Measurements from ENCODE around the gene STK32A.
"Not testable (repeated sequence)": the region's sequence is repeated elsewhere in the genome, so short reads cannot be mapped to it uniquely, and the experiment has no call there.

Gene STK32A

DNA sequence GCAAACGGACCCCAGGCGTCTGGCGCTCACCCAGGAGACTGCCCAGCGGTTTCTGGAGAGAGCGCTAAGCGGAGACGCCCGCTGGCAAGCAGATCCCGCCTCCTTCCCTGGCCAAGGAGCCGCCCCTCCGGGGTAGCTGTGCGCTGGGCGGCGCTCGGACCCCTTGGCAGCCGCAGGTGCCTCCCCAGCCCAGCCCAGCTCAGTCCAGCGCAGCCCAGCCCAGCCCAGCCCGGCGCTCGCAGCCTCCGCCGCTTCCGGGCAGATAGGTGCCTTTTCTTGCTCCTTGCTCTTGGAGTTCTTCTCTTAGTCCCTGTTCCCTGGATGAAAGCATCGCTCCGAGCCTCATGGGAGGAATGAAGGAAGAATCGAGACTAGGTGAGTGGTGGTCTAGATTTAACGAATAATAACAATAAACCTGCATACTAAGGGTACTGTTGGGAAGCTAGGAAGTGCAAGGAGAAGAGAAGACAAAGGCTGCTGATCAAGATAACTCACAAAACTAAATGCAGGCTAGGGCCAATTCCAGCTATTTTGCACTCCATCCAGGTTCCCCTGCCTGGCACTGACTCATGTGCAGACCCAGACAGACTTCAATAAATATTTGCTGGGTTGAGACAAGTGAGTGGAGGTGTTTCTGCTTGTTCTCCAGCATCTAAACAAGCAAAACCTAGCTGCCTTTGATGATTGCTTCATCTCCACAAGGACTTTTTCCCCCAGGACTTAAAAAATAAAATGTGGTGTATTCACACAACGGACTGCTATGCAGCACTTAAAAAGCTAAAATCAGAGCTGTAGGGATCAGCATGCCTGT is at the start of gene STK32A:
TSS of gene STK32A (plus strand) at position 202 of the 811 bp plus-strand sequence. CDS start 4,609 bp downstream, outside the sequence.
- no peak for DNase-seq (ENCODE audit: low read depth)

DNA sequence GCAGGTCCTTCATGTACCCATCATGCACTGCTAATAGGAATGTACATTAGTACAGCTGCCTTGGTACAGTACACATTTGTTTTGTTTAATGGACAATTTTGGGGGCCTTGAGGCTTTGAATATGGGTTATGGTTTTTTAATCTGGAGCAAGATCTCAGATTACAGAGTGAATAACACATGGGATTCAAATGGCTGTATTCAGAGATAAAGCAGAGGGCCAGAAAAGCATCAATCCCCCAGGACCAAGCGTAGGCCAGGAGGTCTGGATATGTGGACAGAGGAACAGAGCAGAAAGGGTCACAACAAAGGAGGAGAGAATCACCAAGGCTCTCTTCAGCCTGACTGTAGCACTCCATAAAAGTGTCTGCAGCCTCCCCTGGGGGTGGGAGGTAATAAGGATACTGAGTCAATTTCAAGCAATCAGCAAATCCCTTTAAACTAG is 47.7 kb upstream of the STK32A start:
- DNase-seq (ENCODE audit: low read depth): no peak

DNA sequence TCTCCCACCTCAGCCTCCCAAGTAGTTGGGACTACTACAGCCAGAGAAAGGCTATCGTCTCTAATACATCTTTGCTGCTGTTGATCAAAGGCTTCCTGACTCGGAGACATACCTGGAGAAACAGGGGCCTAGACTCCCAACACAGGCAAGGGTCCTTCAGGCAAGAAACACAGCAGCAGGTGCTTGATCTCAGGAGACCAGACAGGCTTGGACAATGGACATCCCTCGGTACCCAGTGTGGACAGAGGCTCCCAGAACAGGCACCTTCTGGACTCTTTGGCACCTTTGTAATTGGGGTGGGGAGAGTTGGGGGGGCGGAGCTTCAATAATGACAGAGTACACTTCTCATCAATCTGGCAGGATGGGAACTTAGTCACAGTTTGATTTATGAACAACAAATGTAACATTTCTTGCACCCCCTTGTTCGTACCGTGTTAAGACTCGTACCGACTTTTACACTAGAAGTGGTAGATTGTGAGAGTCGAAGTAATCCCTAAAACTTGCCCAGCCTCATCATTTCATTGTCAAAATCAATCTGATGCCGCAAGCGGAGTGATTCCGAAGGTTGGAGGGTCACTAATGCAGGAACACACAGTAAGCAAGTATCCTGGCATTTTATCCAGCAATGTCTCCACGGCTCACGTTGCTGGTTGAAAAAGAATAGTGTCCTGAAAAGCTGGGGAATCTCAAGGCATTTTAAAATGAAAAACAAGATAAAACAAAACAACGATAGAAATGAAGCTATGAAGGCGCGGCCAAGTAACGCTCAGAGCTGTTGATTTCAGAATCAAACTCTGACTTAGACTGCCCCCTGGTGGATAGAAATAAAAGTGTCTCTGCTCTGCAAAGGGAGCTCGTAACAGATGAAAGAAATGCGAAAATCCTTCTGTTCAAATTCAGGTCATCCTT is 46.4 kb upstream of the STK32A start:
- no peak for DNase-seq (ENCODE audit: low read depth)

DNA sequence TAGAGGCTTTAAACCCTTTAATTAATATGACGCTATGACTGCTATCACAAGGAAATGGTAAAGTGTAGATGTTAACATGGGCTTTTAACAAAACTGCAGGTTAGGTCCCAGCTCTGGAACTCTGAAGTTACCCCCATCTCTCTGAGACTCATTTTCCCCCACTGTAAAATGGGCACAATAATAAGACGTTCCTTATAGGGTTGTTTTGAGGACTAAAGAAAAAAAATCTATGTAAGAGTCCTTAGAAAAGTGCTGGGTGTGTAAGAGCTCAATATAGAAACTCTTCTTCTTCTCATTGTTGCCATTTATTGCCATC is 45.8 kb upstream of the STK32A start:
- no peak for DNase-seq (ENCODE audit: low read depth)

DNA sequence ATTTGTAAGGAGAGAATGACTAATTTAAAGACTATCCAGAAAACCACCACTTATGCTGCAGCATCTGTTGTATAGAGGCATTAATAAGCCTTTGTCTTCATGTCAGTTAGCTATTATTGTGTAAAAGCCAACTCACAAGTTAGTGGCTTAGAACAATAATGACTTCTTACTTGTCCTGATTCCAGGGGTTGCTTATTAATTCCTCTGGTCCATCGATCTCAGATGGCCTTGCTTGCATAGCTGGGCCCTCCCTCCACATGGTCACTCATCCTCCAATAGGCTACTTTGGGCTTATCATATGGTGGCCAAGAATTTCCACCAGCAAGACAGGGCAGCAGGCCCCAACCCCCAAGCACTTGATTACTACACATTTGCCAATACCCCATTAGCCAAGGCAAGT is 44.5 kb upstream of the STK32A start:
- no peak for DNase-seq (ENCODE audit: low read depth)

DNA sequence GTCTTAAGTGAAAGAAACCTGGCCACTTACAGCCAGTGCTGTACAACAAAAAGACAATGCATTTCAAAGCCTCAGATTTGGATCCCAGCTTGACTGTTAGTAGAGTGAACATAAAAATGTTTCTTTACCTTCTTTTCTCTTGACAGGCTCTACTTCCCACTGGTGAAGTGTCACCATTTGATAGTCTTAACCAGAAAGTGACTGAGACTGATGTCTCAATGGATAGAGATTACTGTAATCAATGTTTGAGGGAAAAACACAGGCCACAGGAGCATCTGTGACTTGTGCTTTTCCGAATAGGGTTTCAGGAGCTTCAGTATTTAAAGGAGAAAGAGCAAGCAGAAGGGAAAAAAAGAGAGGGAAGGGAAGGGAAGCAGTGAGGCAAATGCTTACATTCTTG is 41.7 kb upstream of the STK32A start:
- no peak for DNase-seq (ENCODE audit: low read depth)

DNA sequence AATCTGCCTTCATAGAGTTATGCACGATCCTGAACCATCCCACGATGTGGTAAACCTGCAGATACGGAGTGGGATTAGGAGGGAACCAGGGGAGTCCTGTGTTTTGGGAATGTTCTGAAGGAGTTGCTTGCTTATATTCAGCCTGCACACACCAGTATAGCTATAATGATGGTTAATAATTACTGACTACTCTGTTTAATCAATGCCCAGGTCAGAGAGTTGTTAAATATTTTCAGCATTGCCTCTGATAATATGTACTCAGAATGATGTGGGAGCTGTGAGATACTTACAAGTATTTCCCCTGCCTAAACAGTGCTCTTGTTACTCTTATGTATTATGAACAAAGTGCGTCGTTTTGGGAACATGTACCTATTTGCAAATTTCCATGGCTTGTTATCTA is 34.8 kb upstream of the STK32A start:
- DNase-seq (ENCODE audit: low read depth): no peak

DNA sequence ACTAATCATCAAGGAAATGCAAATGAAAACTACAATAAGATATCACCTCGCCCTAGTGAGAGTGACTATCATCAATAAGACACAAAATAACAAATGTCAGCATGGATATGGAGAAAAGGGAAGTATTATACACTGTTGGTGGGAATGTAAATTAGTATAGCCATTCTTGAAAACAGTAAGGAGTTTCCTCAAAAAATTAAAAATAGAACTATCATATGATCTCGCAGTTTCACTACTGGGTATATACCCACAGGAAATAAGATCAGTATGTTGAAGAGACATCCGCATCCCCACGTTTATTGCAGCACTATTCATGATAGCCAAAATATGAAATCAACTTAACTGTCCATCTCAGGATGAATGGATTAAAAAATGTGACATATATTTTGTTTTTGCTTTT is 31.6 kb upstream of the STK32A start:
- DNase-seq (ENCODE audit: low read depth): no peak

DNA sequence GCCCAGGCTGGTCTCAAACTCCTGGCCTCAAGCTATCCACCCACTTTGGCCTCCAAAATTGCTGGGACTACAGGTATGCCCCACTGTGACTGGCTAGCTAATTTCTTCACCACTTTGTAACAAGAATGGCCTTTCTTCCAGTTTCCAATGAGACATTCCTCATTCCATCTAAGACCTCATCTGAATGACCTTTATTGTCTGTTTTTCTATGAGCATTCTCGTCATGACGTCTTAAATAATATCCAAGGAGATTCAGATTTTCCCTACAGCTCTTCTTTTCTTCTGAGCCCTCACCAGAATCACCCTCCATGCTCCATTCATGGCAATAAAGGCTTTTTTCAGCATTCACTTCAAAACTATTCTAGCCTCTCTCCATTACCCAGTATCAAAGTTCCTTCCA is 30.2 kb upstream of the STK32A start:
- DNase-seq (ENCODE audit: low read depth): no peak

DNA sequence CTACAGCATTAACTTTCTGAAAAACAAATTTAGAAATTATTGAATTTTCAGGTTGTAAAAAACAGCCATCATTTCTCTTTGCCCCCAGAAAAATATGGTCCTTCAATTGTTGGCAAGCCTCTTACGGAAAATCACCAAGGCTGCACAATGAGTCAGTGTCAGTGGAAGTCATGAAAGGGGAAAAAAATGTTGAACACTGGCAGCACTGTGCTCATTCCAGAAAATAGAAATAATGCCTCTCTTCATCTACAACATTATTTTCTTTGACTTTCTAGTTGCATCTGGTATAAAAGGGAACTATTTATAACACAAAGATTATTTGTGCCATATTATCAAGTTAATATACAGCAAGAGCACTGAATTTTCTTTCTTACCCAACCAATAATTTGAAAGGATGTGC is 26.7 kb upstream of the STK32A start:
- no peak for DNase-seq (ENCODE audit: low read depth)

DNA sequence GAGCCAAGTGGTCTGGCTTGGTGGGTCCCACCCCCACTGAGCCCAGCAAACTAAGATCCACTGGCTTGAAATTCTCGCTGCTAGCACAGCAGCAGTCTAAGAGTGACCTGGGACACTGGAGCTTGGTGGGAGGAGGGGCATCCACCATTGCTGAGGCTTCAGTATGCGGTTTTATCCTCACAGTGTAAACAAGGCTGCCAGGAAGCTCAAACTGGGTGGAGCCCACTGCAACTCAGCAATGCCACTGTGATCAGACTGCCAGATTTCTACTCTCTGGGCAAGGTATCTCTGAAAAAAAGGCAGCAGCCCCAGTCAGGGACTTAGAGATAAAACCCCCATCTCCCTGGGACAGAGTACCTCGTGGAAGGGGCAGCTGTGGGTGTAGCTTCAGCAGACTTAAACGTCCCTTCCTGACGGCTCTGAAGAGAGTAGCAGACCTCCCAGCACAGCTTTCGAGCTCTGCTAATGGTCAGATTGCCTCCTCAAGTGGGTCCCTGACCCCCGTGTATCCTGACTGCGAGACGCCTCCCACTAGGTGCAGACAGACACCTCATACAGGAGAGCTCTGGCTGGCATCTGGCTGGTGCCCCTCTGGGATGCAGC is 18.2 kb upstream of the STK32A start:
- no peak for DNase-seq (ENCODE audit: low read depth)

DNA sequence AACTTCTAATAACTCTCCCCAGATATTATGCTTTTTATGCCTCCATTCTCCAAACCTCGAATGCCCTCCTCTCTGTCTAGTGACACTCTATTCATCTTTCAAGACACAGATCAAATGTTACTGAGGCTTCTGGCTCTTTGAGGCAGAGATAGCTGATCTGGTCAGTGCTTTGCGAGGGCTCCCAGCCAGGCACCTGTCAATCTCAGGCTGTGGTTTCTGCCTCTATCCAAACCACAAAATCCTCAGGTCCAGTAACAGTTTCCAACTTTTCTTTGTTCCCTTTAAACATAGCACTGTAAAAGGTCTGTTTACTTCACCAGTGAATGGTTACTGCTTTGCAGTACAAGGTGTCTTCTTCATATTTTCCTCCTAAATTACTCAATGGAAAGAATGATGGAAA is 11.5 kb upstream of the STK32A start:
- DNase-seq (ENCODE audit: low read depth): no peak

DNA sequence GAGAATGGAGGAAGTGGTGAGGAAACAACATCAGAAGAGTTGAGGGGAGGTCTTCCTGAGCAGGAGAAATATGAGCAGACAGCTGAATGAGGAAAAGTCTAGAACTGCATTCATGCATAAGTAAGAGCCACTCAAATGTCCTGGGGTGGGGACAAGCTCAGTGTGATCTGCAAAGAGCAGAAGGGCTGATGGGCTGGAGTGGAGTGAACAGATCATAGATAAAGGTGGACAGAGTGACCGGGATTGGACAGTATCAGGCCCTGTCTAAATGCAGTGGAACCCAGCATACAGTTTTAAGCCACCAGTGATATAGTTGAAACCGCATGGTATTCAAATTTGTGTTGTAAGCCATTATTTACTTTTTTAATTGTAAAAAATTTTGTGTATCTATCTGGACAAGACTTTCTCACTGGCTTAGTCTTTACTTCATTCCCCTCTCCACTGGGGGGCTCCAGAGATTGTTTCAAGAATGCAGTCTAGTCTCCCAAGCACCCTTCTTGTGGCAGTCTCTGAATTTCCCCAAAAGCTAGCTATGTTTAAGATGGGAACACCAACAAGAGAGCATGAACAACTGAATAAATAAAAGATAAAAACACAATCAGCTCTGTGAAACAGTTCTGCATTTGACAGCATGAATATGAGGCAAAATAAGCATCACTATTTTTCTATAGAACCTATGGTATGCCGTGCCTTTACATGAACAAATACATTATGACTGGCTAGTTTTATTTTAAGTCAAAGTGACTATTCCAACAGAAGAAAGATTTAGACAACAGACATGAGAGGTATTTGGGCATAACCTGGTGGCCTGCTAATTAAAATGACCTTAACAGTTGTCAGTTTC is 10.7 kb upstream of the STK32A start:
- no peak for DNase-seq (ENCODE audit: low read depth)

DNA sequence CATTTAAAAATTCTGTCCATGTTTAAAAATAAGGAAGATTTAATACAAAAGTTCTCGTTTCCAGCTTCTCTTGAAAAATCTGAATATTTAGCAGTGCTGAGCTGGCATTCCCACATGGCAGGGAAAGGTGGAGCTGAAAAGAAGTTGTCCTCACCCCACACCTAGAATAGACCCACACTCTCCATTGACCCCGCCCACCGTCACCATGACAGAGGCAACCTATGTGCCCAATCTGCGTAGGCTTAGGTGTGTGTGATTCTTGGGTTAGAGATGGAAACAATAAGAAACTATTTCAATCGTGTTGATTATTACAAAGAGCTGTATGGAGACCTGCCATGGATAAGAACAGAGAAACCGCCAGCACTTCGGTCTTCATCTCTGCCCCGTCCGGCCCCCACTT is 8.9 kb upstream of the STK32A start:
- DNase-seq (ENCODE audit: low read depth): no peak

DNA sequence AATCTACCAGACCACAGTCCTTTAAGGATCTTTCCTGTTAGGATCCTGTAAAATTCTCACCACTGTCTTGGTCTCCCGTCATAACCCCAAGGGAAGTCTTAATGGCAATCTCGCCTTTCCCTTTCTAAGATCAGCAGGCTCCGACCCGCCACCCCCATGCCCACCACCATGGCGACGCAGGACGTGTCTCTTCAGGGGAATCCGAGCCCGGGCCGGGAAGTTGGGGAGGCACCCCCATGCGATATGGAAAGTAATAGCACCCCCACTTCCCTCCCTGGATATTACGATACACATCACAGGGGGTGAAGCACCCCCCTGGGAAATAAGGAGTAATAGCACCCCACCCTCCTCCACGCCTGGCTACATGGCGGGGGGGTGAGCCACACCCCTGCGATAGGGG is 8.3 kb upstream of the STK32A start:
- no peak for DNase-seq (ENCODE audit: low read depth)

DNA sequence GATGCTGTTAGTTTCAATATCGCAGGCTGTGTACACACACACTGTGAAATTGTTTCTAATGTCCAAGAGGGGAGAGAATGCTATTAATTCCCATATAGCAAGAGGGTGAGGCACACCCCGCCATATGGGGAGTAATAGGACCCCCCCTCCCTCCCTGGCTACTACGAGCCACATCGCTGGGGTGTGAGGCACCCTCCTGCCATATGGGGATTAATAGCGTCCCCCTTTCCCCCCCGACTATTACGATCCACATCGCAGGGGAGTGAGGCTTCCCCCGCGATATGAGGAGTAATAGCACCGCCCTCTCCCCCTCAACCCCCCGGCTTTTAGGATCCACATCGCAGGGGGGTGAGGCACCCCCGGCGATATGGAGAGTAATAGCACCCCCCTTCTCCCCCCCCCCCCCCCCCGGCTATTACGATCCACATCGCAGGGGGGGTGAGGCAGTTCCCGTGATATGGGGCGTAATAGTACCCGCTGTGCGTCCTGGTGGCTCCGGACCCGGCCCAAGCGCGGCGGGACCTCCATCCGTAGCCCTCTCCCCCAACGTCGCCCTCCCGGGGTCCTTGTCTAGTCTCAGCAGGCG is 494 bp upstream of the STK32A start:
- no peak for DNase-seq (ENCODE audit: low read depth)

DNA sequence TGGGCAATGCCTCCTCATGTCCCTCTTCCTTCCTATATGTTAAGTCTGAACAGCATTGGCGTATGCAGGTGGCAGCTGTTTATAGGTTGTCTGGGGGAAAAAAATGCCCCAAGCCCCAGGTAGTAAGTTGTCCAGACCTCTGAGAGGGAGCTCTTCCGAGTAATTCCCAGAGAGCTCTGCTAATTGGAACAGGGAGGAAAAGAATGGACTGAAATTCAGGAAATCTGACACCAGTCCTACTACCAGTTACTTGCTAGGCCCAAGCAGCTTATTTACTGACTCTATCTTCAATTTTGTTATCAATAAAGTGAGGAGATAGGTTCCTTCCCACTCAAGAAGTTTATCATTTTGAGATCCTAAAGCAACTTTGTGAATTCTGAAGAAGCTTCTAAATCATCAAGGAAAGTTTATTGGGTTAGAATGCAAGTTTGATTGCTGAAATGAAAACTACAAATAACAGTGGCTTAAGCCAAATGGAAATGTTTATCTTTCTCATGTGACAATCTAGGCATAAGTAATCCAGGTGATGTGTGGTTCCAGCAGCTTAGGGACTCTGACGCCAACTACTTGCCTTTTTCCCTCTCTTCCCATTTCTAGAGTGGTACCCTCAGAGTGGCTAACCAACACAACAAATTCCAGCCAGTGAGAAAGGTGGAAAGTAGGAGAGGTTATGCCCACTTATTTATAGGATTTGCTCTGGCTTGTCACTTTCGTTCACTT is 5.6 kb downstream of the STK32A start:
- no peak for DNase-seq (ENCODE audit: low read depth)

DNA sequence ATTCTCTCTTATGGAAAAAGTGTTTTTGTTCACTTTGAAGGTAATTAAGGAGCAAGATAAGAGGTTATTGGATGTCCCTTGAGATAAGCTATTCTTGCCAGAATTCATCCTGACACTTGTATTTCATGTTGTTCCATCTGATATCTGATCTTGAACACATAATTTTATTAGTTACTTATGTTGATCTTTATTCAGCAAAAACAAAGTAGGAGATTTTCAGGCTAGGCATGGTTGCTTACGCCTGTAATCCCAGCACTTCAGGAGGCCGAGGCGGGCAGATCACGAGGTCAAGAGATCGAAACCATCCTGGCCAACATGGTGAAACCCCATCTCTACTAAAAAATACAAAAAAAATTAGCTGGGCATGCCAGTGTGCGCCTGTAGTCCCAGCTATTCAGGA is 8.4 kb downstream of the STK32A start:
- DNase-seq (ENCODE audit: low read depth): not testable (repeated sequence)

DNA sequence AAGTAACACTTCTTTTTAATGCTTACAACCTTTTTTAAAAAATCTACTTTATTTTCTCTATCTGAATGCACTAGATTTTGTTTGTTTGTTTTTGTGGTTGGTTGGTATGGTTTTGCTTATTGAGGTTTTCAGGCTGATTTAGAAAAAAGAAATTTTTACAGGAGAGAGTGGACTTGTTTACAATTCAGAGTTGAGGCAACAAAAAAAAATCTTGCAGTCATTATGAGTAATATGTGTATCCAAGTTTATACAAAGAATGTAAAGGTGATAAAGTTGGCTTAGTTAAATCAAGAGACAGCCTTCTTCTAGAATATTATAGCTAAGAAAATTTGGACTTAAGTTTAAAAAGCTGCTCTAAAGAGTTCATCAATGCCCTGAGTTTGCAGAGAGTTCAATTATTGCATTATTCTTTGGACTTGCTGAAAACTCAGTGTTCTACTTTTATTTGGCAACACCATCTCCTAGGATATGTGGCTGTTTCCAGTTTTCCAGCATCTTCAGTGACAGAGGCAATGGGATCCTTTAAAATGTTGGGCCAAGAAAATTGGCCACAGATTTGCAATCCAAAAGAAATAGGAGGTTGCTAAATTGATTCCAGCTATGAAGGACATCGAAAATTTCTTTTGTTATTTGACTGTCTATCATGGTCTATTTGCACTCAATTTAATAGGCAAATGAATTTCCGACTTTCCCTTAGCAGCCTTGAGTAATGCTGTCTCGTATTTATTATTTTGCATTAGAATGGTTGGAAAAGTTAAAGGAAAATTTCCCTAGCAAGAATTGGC is 10.7 kb downstream of the STK32A start:
- DNase-seq (ENCODE audit: low read depth): no peak

DNA sequence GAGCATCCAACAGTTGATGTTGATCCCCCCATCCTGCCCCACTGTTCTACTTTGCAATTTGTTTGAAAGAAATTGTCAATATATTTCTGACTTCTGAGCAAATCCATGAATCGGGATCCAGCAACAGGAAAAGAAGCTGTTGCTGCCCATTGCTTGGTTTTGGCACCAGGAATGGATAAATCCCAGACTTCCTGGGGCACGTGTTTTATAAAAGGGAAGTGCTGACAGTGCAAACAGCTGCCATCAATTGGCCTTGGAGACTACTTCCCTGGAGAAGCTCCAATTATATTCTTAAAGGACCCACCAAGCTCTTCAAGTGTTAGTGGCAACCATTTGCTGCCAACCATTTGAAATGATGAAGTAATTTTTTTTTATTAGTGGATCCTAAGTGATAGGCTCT is 13.7 kb downstream of the STK32A start:
- no peak for DNase-seq (ENCODE audit: low read depth)
